Endothelial cell of umbilical vein (primary cell): ENCODE measurements around the gene EIF3I.

Source experiments
- CTCF ChIP-seq, 2 donors: IDR thresholded peaks; 1 replicate in 1 of 2; 2 replicates in 1 of 2; pipeline ENCODE4 v1.5.1; 2011; ENCODE audit warnings: low read length in 2 of 2, mild to moderate bottlenecking in 2 of 2, moderate library complexity in 2 of 2, control low read depth in 1 of 2, inconsistent platforms in 1 of 2, low read depth in 1 of 2; ENCODE audit not compliant: insufficient read depth in 1 of 2; ENCODE audit errors: extremely low read depth in 1 of 2
- MAX ChIP-seq: IDR thresholded peaks from 2 replicates; pipeline ENCODE4 v1.6.1; 2011; ENCODE audit not compliant: insufficient read depth, insufficient read length
- POLR2A ChIP-seq: IDR thresholded peaks from 2 replicates; pipeline ENCODE4 v1.6.1; 2012; ENCODE audit warnings: low read depth, mild to moderate bottlenecking, control low read depth, low read length

- no peak for TF ChIP-seq CTCF (IDR thresholded peaks at IDR 0.05; ENCODE audit: extremely low read depth in 1 of 2, insufficient read depth in 1 of 2, low read depth in 1 of 2, low read length in 2 of 2)
- TF ChIP-seq MAX, result no peak
- no peak for TF ChIP-seq POLR2A
Measured at GRCh38 chr1:32201011-32201855, 21.0 kb upstream of the EIF3I start.
